Measurements from ENCODE around the gene METTL1. TPM values are rescaled to one million over a fixed set of nuclear protein-coding genes. Genes with fewer than 3 reads are reported as not detected.

Gene METTL1
- total and polyA plus RNA-seq, 4 donors = 9.5 to 16.2 (median 15.7) TPM

DNA sequence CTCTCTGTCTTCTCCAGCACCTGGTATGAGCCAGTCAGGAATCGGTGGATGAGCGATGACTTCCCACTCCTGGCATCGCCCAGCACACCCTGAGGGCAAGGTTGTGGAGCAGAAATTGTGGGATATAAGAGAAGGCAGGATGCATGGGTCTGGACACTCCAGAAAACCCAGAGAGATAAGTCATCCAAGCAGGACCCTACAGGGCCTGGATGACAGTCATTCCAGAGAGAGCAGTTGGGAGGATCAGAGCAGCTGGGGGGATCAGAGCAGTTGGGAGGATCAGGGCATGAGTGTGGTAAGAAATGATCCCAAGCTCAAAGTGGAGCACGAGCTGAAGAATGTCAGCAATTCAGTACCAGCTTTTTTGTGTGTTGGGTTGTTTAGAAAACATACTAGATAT lies 37.3 kb downstream of the METTL1 start:
- no peak overlapping the region for H3K4me3 ChIP-seq (ENCODE audit: low read length in 2 of 2)
- DNase-seq (no peak), ATAC-seq (ENCODE audit: low FRiP score) (no peak)
- no peaks in the 10 kb centered on the region for H3K36me3 ChIP-seq (ENCODE audit: control insufficient read depth in 1 of 2, insufficient read depth in 2 of 2, low read length in 1 of 2)
- H3K27me3 ChIP-seq (ENCODE audit: control insufficient read depth in 1 of 2, insufficient read depth in 2 of 2, low read length in 1 of 2) = no peaks in the 10 kb centered on the region
- H3K4me1 ChIP-seq (ENCODE audit: control insufficient read depth in 1 of 2, insufficient read depth in 2 of 2, low read length in 2 of 2) = no peaks in the 10 kb centered on the region
- intact Hi-C loops (cut with DNase I) = no loop called here
- no peaks in the 10 kb centered on the region for H3K9me3 ChIP-seq (ENCODE audit: control insufficient read depth, low read length)
- no peak overlapping the region for H3K27ac ChIP-seq (ENCODE audit: low read depth in 1 of 2, low read length in 2 of 2)
- 76 to 89% methylated on average over 4 of the region's 4 CpGs for WGBS, 2 donors

DNA sequence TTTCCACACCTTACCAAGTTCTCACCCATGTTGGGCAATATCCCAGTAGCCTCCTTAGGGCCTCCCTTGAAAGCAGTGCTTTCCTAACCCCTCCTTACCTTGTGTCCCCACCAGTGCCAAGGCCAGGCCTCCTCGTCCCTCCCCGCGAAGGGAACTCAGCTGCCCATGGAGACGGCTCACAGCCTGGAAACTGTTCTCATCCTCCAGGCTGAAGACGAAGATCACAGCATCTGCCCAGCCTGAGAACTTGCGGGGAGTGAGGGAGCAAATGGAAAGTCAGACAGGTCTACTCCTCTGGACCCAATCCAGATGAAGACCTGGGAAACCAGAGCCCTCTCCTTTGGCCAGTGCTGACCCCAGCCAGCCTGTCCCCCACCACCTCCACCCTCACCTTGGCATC lies 38.0 kb downstream of the METTL1 start:
- Histone ChIP-seq H3K27ac (ENCODE audit: low read depth in 1 of 2, low read length in 2 of 2) (no peak overlapping the region), H3K4me3 (ENCODE audit: low read length in 2 of 2) (no peak overlapping the region), H3K27me3 (ENCODE audit: control insufficient read depth in 1 of 2, insufficient read depth in 2 of 2, low read length in 1 of 2) (no peaks in the 10 kb centered on the region), H3K9me3 (ENCODE audit: control insufficient read depth, low read length) (no peaks in the 10 kb centered on the region), H3K36me3 (ENCODE audit: control insufficient read depth in 1 of 2, insufficient read depth in 2 of 2, low read length in 1 of 2) (no peaks in the 10 kb centered on the region), H3K4me1 (ENCODE audit: control insufficient read depth in 1 of 2, insufficient read depth in 2 of 2, low read length in 2 of 2) (no peaks in the 10 kb centered on the region)
- DNase-seq (no peak), ATAC-seq (ENCODE audit: low FRiP score) (no peak)
- 64 to 74% methylated on average over 6 of the region's 6 CpGs for WGBS, 2 donors
- intact Hi-C loops (cut with DNase I) = no loop called here

DNA sequence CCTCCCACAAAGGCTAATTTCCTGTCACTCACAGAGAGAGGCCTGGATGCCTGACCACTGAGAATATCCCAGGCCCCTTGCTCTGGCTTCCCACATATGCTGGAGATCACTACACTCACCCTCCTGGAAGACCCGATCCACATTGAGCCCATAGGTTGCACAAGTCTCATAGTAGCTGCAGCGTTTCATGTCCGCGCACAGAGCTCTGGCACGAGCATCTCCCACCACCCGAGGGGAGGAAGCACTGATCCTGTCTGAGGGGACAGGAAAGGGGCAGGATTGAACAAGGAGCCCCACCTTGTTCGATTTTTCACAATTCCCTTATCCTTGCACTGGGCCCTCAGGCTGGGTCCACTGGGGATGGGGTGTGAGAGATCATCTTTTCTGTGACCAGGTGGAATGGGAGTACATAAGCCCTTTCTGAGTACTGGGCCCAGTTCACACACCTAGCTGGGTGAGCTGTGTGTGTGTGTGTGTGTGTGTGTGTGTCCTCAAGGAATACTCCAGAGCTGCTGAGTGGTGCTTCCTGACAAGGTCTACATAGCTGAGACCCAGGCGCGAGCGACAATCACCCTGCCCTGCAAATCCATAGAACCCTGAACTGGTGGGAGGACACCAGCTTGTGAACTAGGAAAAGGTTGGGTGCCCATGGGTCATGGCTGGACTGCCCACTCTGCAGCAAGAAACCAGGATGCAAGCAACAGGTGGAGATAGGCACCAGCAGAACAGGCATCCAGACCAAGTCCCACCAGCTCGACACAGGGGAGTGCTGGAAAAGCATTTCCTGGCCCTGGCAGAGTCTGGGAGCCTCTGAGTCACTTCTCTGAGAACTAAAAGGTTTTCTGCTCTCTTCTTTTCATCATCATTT lies 38.9 kb downstream of the METTL1 start:
- H3K27me3 ChIP-seq (ENCODE audit: control insufficient read depth in 1 of 2, insufficient read depth in 2 of 2, low read length in 1 of 2) = no peaks in the 10 kb centered on the region

DNA sequence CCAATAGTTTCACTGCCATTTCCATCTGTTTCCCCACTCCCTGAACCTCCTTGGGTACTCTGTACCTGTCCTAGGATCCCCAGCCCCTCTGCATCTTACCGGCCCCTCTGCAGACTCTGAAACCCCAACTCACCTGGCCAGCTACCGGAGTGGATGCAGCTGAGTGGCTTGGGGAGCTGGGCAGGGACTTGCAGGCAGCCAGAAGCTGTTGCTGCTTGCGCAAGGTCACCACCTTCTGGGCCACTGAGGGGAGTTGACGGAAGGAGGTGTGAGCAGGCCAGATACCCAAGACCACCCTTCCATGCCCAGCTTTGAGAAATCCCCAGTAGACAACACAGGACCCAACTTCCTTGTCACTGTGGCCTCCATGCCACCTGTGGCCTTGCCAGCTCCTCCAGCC lies 39.6 kb downstream of the METTL1 start:
- Histone ChIP-seq H3K4me1 (ENCODE audit: control insufficient read depth in 1 of 2, insufficient read depth in 2 of 2, low read length in 2 of 2) (no peaks in the 10 kb centered on the region), H3K27me3 (ENCODE audit: control insufficient read depth in 1 of 2, insufficient read depth in 2 of 2, low read length in 1 of 2) (no peaks in the 10 kb centered on the region), H3K36me3 (ENCODE audit: control insufficient read depth in 1 of 2, insufficient read depth in 2 of 2, low read length in 1 of 2) (no peaks in the 10 kb centered on the region), H3K4me3 (ENCODE audit: low read length in 2 of 2) (no peak overlapping the region), H3K27ac (ENCODE audit: low read depth in 1 of 2, low read length in 2 of 2) (no peak overlapping the region), H3K9me3 (ENCODE audit: control insufficient read depth, low read length) (no peaks in the 10 kb centered on the region)
- no peak for ATAC-seq (ENCODE audit: low FRiP score)
- DNase-seq = no peak
- WGBS, 2 donors = 63 to 69% methylated on average over 4 of the region's 4 CpGs
- intact Hi-C loops (cut with DNase I) = no loop called here

More for the DNA sequence above, 38.9 kb downstream of the METTL1 start:
- no peak for DNase-seq
- no peaks in the 10 kb centered on the region for H3K4me1 ChIP-seq (ENCODE audit: control insufficient read depth in 1 of 2, insufficient read depth in 2 of 2, low read length in 2 of 2)
- H3K27ac ChIP-seq (ENCODE audit: low read depth in 1 of 2, low read length in 2 of 2) = no peak overlapping the region
- 79 to 84% methylated on average over 11 of the region's 11 CpGs for WGBS, 2 donors
- no peak overlapping the region for H3K4me3 ChIP-seq (ENCODE audit: low read length in 2 of 2)
- ATAC-seq (ENCODE audit: low FRiP score) = no peak
- intact Hi-C loops (cut with DNase I) = no loop called here
- no peaks in the 10 kb centered on the region for H3K9me3 ChIP-seq (ENCODE audit: control insufficient read depth, low read length)
- H3K36me3 ChIP-seq (ENCODE audit: control insufficient read depth in 1 of 2, insufficient read depth in 2 of 2, low read length in 1 of 2) = no peaks in the 10 kb centered on the region

DNA sequence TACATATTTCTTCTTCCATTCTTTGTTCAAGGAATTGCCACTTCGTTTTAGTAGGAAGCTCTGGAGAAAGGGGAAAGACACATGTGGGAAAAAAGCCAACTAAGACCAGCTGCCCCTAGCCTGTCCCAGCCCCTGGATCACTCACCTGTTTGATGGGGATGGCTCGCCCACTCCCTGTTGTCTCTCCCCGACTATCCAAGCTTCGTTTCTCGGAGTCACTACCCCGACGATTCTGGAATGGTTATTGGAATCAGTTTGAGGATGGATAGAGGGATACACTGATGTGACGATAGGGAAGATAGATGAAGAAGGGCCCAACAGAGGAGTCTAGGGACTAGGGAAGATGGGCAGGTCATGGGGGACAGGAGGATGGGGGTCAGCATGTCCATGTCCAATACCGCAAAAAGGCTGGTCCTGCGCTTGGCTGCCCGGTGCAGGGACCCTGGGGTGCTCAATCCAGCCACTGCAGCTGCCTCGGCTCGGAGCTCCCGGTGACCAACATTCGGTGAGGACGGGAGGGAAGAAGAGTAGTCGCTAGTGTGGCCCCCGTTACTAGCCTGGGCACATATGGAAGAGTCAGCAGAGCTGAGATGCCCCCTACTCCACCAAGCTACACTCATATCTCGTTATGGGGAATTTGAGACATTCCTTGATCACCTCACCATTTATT lies 40.4 kb downstream of the METTL1 start:
- WGBS, 2 donors = 74 to 81% methylated on average over 19 of the region's 19 CpGs
- Histone ChIP-seq H3K36me3 (ENCODE audit: control insufficient read depth in 1 of 2, insufficient read depth in 2 of 2, low read length in 1 of 2) (no peaks in the 10 kb centered on the region), H3K9me3 (ENCODE audit: control insufficient read depth, low read length) (no peaks in the 10 kb centered on the region), H3K27me3 (ENCODE audit: control insufficient read depth in 1 of 2, insufficient read depth in 2 of 2, low read length in 1 of 2) (no peaks in the 10 kb centered on the region), H3K27ac (ENCODE audit: low read depth in 1 of 2, low read length in 2 of 2) (no peak overlapping the region), H3K4me3 (ENCODE audit: low read length in 2 of 2) (no peak overlapping the region), H3K4me1 (ENCODE audit: control insufficient read depth in 1 of 2, insufficient read depth in 2 of 2, low read length in 2 of 2) (no peaks in the 10 kb centered on the region)
- intact Hi-C loops (cut with DNase I) = no loop called here
- DNase-seq (no peak), ATAC-seq (ENCODE audit: low FRiP score) (no peak)

DNA sequence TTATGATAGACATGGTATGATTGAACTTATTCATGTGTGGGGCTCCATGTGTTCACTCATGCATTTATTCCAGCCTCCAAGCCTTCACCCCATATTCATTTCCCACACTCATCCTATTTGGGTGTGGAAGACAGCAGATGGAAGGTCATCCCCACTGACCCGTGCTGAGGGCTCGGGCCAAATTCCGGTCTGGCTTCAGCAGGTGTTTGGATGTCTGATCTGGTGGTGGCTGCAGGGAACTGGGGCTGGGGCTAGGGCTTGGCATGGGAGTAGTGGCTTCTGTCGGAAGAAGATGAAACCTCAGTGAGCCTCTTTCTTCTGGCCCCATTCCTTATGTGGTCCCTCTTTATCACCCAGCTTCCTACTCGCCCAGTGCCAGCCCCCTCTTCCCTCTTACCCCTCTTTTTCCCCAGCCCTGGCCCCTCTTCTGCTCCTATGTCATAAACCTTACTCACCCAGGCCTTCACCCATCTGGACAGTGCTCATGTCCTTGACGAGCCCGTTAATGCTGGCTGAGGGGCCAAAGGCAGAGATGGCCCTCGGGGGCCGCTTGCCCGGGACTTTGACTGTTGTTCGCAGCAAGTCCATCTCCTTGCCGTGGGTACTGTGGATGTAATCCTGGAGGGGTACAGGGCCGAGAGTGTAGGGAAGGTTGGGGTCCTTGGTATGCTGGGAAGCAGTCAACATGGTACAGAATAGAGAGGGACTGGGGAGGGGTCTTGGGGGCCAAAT lies 41.4 kb downstream of the METTL1 start:
- DNase-seq = no peak
- ATAC-seq (ENCODE audit: low FRiP score) = no peak
- WGBS, 2 donors = 76 to 78% methylated on average over 13 of the region's 13 CpGs
- intact Hi-C loops (cut with DNase I) = no loop called here
- H3K9me3 ChIP-seq (ENCODE audit: control insufficient read depth, low read length) = no peaks in the 10 kb centered on the region
- no peaks in the 10 kb centered on the region for H3K36me3 ChIP-seq (ENCODE audit: control insufficient read depth in 1 of 2, insufficient read depth in 2 of 2, low read length in 1 of 2)
- no peaks in the 10 kb centered on the region for H3K27me3 ChIP-seq (ENCODE audit: control insufficient read depth in 1 of 2, insufficient read depth in 2 of 2, low read length in 1 of 2)
- H3K27ac ChIP-seq (ENCODE audit: low read depth in 1 of 2, low read length in 2 of 2) = no peak overlapping the region
- H3K4me1 ChIP-seq (ENCODE audit: control insufficient read depth in 1 of 2, insufficient read depth in 2 of 2, low read length in 2 of 2) = no peaks in the 10 kb centered on the region
- no peak overlapping the region for H3K4me3 ChIP-seq (ENCODE audit: low read length in 2 of 2)

DNA sequence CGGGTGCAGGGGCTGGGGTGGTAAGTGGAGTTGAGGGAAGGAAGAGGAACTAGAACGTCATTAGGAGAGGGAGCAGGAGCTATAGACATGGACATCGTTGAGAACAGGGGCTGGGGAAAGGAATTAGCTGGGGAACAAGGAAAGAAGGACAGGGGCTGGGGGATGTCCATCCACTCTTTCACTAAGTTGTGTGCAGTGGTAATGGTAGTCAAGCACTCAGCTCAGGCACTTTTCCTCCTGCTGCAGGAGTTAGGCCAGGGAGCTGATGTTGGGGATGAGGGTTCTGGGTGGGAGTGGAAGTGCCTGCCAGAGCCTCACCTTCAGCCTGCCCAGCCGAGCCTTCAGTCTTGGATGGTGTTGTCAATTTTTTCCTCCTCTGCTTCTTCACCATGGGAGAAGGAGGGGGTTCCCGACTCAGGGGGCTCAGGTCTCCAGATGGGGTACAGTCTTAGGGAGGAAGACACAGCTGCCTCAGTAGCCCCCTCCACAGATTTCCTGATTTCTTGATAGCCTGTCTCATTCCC lies 42.5 kb downstream of the METTL1 start:
- H3K27ac ChIP-seq (ENCODE audit: low read depth in 1 of 2, low read length in 2 of 2) = no peak overlapping the region
- no peaks in the 10 kb centered on the region for H3K27me3 ChIP-seq (ENCODE audit: control insufficient read depth in 1 of 2, insufficient read depth in 2 of 2, low read length in 1 of 2)
- no peak for ATAC-seq (ENCODE audit: low FRiP score)
- no peak overlapping the region for H3K4me3 ChIP-seq (ENCODE audit: low read length in 2 of 2)
- no peaks in the 10 kb centered on the region for H3K9me3 ChIP-seq (ENCODE audit: control insufficient read depth, low read length)
- intact Hi-C loops (cut with DNase I) = no loop called here
- H3K36me3 ChIP-seq (ENCODE audit: control insufficient read depth in 1 of 2, insufficient read depth in 2 of 2, low read length in 1 of 2) = no peaks in the 10 kb centered on the region
- H3K4me1 ChIP-seq (ENCODE audit: control insufficient read depth in 1 of 2, insufficient read depth in 2 of 2, low read length in 2 of 2) = no peaks in the 10 kb centered on the region
- no peak for DNase-seq
- 41 to 49% methylated on average over 5 of the region's 5 CpGs for WGBS, 2 donors

DNA sequence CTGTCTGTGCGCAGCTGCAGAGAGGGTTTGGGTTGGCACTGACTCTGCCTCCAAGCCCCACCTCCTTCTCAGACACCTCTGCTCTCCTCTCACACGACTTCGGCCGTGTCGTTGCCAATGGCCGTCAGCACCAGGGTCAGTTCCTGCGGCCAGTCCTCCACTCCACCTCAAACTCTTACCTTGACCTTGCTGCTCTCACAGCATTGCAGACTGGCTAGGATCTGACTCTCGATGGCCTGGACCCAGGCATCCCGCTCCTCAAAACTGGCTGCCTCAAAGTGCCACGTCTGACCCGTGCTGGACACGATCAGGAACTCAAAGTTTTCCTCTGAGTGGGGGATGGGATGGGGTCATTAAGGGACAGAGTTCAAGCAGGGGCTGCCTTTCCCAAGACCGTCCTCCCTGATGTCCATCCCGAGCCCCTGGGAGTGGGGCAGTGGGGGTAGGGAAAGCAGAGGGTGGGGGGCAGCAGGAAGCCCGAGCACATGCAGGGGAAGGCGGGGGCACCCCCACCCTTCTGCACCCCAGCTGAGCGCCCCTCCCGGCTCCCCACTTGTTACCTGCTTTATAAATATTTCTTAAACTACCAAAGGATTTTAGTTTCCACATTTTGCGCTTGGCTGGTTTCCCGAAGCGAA lies 44.0 kb downstream of the METTL1 start:
- H3K4me3 ChIP-seq (ENCODE audit: low read length in 2 of 2) = no peak overlapping the region
- WGBS, 2 donors = 32 to 36% methylated on average over 21 of the region's 21 CpGs
- H3K9me3 ChIP-seq (ENCODE audit: control insufficient read depth, low read length) = no peaks in the 10 kb centered on the region
- no peaks in the 10 kb centered on the region for H3K4me1 ChIP-seq (ENCODE audit: control insufficient read depth in 1 of 2, insufficient read depth in 2 of 2, low read length in 2 of 2)
- DNase-seq (no peak), ATAC-seq (ENCODE audit: low FRiP score) (no peak)
- no peaks in the 10 kb centered on the region for H3K27me3 ChIP-seq (ENCODE audit: control insufficient read depth in 1 of 2, insufficient read depth in 2 of 2, low read length in 1 of 2)
- no peaks in the 10 kb centered on the region for H3K36me3 ChIP-seq (ENCODE audit: control insufficient read depth in 1 of 2, insufficient read depth in 2 of 2, low read length in 1 of 2)
- intact Hi-C loops (cut with DNase I) = no loop called here
- H3K27ac ChIP-seq (ENCODE audit: low read depth in 1 of 2, low read length in 2 of 2) = no peak overlapping the region
